Adrenal gland (tissue), 12 donors: ENCODE measurements around the gene PPFIA2. TPM values are rescaled to one million over a fixed set of nuclear protein-coding genes. Genes with fewer than 3 reads are reported as not detected.

Experiments used
- DNase-seq, 7 donors: peaks; one replicate each; pipeline ENCODE4 v3.0.0-alpha.2; 2019 to 2020
- H3K27ac ChIP-seq, 5 donors: fragments of 200-600 bp; sonication (generic) in 4 of 5; 1 replicate in 3 of 5; 2 replicates in 2 of 5; pipeline versions ENCODE4 v1.5.1 to v1.8.0; 2016 to 2020; ENCODE audit warnings: mild to moderate bottlenecking in 1 of 5
- H3K27me3 ChIP-seq: fragments of 200-600 bp; 2 replicates; pipeline ENCODE4 v1.8.0; 2021
- H3K36me3 ChIP-seq, 2 donors: fragments of 200-600 bp; replicated peaks in 1 of 2; 1 replicate in 1 of 2; 2 replicates in 1 of 2; pipeline versions ENCODE4 v1.5.1 to v1.8.0; 2018 to 2022
- H3K4me1 ChIP-seq, 2 donors: fragments of 200-600 bp; replicated peaks in 1 of 2; 1 replicate in 1 of 2; 2 replicates in 1 of 2; pipeline versions ENCODE4 v1.5.1 to v1.8.0; 2018 to 2021
- H3K4me3 ChIP-seq, 4 donors: fragments of 200-600 bp; sonication (generic) in 3 of 4; one replicate each; pipeline ENCODE4 v1.5.1; 2016 to 2018
- H3K9me3 ChIP-seq, 3 donors: fragments of 200-600 bp; sonication (generic) in 1 of 3; replicated peaks in 1 of 3; 1 replicate in 2 of 3; 2 replicates in 1 of 3; pipeline versions ENCODE4 v1.5.1 to v1.8.0; 2016 to 2021
- POLR2A ChIP-seq, 2 donors: fragments of 450-650 bp; IDR thresholded peaks; one replicate each; pipeline ENCODE4 v1.6.1; 2017; ENCODE audit warnings: antibody characterized with exemption in 2 of 2, mild to moderate bottlenecking in 2 of 2, moderate library complexity in 1 of 2
- WGBS, 4 donors: extraction: QIAGEN DNeasy Blood & Tissue Kit in 2 of 4; methylation state at CpG; one replicate each; pipeline versions ENCODE4 v1.1.5 to v1.1.7; 2013 to 2017; 5-methylcytosine and 5-hydroxymethylcytosine counted together
- intact Hi-C, 2 donors: fragments of 100-400 bp; cut with DNase I; formaldehyde crosslinking; loops; one replicate each; pipeline versions ENCODE4 v1.14.1 to v1.15.0; 2022 to 2023
- polyA plus RNA-seq, 3 donors: library from polyadenylated mRNA; stranded (reverse); fragments of 200-250 nt in 2 of 3; fragments of 350-450 nt in 1 of 3; fragmentation: Illumina TruSeq in 1 of 3; extraction: RNeasy Lipid Tissue Mini Kit (QIAGEN cat#74804) in 1 of 3; gene quantifications; one replicate each; pipeline ENCODE4 v1.2.3, GENCODE V29; 2013 to 2014
- total RNA-seq, 9 donors: library from RNA; depleted of rRNA in 4 of 9; stranded (reverse); fragments of >200 nt in 4 of 9; fragments of 120-200 nt in 1 of 9; fragmentation: NEBNext Ultra II Directional in 1 of 9; extraction: Animal tissue kit (Norgen Biotek cat#: 25700) in 1 of 9; gene quantifications; one replicate each; pipeline versions ENCODE4 v1.1.0 to v1.2.4, GENCODE V29; 2013 to 2023
- TF ChIP-seq, protein P1 (sequence below), 6 experiments: fragments of 450-650 bp in 4 of 6; fragments of 200-600 bp in 2 of 6; sonication (generic) in 1 of 6; IDR thresholded peaks; 1 replicate in 5 of 6; 2 replicates in 1 of 6; pipeline versions ENCODE4 v1.5.1 to v1.8.0; 2016 to 2021; ENCODE audit warnings: antibody characterized with exemption in 6 of 6, mild to moderate bottlenecking in 2 of 6, moderate library complexity in 1 of 6
- donor health status: healthy with polysubstance abuse.
- donor health status: Bipolar disorder and iron deficiency.
- donor health status: DM: yes; HTN: yes; CAD: no.
- donor health status: DM: no; HTN: no; CAD: no.
- donor health status: DM: no; HTN: no; CAD: no.
- donor health status: DM: yes; HTN: yes; CAD: no.

The PPFIA2 gene
- total and polyA plus RNA-seq, 12 donors = 0.35 to 16.4 (median 2.4) TPM

DNA sequence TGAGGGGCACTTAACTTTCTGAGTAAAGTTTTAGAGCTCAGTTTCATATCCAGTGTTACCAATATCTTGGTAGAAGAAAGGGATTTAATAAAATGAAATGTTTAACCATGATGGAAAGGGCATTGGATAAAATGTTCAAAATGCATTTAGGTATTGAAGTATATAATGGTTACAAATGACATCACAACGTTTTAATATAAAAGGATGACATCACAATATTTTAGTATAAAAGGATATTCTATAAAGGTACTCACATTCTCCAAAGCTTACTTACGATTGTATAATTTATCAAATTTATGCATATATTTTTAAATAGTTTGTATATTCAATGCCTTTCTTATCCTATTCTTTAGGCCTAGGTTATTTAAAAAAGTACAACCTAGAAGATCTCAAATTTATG lies 226.1 kb downstream of the PPFIA2 start:
- TF ChIP-seq, protein P1, sequence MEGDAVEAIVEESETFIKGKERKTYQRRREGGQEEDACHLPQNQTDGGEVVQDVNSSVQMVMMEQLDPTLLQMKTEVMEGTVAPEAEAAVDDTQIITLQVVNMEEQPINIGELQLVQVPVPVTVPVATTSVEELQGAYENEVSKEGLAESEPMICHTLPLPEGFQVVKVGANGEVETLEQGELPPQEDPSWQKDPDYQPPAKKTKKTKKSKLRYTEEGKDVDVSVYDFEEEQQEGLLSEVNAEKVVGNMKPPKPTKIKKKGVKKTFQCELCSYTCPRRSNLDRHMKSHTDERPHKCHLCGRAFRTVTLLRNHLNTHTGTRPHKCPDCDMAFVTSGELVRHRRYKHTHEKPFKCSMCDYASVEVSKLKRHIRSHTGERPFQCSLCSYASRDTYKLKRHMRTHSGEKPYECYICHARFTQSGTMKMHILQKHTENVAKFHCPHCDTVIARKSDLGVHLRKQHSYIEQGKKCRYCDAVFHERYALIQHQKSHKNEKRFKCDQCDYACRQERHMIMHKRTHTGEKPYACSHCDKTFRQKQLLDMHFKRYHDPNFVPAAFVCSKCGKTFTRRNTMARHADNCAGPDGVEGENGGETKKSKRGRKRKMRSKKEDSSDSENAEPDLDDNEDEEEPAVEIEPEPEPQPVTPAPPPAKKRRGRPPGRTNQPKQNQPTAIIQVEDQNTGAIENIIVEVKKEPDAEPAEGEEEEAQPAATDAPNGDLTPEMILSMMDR (IDR thresholded peaks at IDR 0.05) = no peak
- no peak for TF ChIP-seq POLR2A (IDR thresholded peaks at IDR 0.05)
- no peak overlapping the region for H3K27ac ChIP-seq
- intact Hi-C loops = no loop called here
- no peaks in the 10 kb centered on the region for H3K9me3 ChIP-seq
- no peak for DNase-seq
- H3K27me3 ChIP-seq = no peaks in the 10 kb centered on the region
- no peaks in the 10 kb centered on the region for H3K4me1 ChIP-seq
- no peak overlapping the region for H3K4me3 ChIP-seq
- no peaks in the 10 kb centered on the region for H3K36me3 ChIP-seq
- WGBS, 4 donors = 49 to 63% (median 57%) methylated on average over 2 of the region's 2 CpGs

DNA sequence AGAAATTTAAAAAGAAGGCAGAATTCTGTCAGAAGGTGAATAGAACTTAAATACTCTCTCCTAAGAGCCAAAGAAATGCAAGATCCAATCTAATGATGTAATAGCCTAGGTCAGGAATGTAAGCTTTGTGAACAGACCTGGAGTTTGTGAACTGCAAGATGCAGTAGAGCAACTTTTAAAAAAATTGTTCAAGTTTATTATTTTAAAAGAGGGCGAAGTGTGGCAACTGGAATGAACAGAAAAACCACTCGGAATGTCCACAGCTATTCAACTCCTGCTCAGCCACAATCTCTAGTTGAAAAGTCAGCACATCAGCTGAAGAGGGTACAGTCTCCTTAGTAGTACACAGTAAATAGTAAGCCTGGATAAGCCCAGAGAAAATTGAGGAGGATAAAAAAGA lies 228.8 kb downstream of the PPFIA2 start:
- Histone ChIP-seq H3K9me3 (no peaks in the 10 kb centered on the region), H3K27ac (no peak overlapping the region), H3K27me3 (no peaks in the 10 kb centered on the region), H3K4me1 (no peaks in the 10 kb centered on the region), H3K36me3 (no peaks in the 10 kb centered on the region), H3K4me3 (no peak overlapping the region)
- intact Hi-C loops = no loop called here
- WGBS, 4 donors = 56 to 74% (median 59%) methylated on average over 2 of the region's 2 CpGs
- no peak for DNase-seq
- TF ChIP-seq, protein P1 (IDR thresholded peaks at IDR 0.05) = no peak
- no peak for TF ChIP-seq POLR2A (IDR thresholded peaks at IDR 0.05)

DNA sequence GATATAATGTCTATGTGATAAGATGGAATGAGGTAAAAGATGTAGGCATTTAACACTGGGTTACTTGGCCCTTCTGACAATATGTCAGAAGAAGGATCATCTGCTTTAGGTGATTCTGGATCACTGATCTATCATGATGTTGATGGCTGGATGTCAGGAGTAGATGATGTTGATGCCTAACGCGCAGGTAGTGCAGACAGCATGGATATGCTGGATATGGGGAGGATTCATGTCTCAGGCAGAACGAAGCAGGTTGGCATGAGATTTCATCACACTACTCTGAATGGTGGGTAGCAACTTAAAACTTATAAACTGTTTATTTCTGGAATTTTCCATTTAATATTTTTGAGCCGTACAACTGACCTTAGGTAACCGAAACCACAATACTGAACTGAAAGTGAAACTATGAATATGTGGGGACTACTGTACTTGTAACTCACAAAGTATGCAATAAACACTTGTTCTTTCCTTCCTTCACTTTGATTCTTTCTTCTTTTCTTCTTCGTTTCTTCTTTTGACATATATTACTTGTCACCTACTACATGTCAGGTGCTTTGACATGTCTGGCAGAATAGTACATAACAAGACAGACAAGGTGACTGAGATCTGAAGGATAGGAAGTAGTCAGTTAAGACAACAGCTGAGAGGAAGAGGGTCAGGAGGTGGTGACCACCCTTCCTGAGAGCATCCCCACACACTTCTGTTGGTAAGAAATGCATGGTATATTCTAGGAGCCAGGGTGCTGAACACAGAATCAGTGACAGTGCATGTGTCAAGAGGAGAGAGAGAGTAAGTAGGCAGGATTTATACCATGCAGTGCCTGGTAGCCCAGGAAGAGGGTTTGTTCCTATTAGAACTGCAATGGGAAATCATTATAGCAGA lies 238.8 kb downstream of the PPFIA2 start:
- H3K4me3 ChIP-seq = peak overlapping the region in 2 of 4 donors; percentile 1 to 21
- intact Hi-C loops = no loop called here
- 66 to 72% (median 67%) methylated on average over 6 of the region's 6 CpGs for WGBS, 4 donors

DNA sequence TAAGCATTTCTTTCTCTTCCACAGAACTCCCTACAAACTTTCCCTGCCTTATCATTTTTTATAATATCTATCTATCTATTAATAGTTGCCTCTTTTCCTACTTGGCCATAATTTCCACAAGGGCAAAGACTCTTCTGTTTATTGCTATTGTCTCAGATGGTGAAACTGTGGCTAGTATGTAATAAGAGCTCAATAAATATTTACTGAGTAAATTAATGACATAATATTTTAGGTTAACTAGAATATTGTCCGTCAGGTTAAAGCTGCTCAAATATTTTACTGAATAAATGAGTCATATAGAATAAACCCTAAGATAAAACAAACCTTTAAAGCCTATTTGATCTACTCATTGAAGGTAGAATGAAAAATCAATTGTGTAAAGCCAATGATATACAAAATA lies 240.5 kb downstream of the PPFIA2 start:
- TF ChIP-seq, protein P1 (IDR thresholded peaks at IDR 0.05) = no peak
- no peak for TF ChIP-seq POLR2A (IDR thresholded peaks at IDR 0.05)
- Histone ChIP-seq H3K9me3 (no peaks in the 10 kb centered on the region), H3K27ac (no peak overlapping the region), H3K36me3 (no peaks in the 10 kb centered on the region), H3K4me3 (no peak overlapping the region), H3K27me3 (no peaks in the 10 kb centered on the region), H3K4me1 (no peaks in the 10 kb centered on the region)
- 64 to 82% (median 70%) methylated on average over 1 of the region's 1 CpG for WGBS, 4 donors
- no peak for DNase-seq
- intact Hi-C loops = no loop called here

More for the DNA sequence above, 238.8 kb downstream of the PPFIA2 start:
- Histone ChIP-seq H3K4me1 (no peaks in the 10 kb centered on the region), H3K36me3 (no peaks in the 10 kb centered on the region), H3K27me3 (no peaks in the 10 kb centered on the region), H3K9me3 (no peaks in the 10 kb centered on the region), H3K27ac (no peak overlapping the region)
- TF ChIP-seq, protein P1 (IDR thresholded peaks at IDR 0.05) = no peak
- no peak for TF ChIP-seq POLR2A (IDR thresholded peaks at IDR 0.05)
- no peak for DNase-seq
